Stimulated activated CD4-positive, alpha-beta T cell treated with anti-CD3 and anti-CD28 coated beads, Interleukin-1b, Interleukin-23, amount 100 ng/mL, for 48 hours (primary cell): ENCODE measurements around the gene RAC3.

Experiments
- DNase-seq: peaks from one replicate; pipeline ENCODE4 v3.0.0-alpha.2; 2020

Gene RAC3

DNA sequence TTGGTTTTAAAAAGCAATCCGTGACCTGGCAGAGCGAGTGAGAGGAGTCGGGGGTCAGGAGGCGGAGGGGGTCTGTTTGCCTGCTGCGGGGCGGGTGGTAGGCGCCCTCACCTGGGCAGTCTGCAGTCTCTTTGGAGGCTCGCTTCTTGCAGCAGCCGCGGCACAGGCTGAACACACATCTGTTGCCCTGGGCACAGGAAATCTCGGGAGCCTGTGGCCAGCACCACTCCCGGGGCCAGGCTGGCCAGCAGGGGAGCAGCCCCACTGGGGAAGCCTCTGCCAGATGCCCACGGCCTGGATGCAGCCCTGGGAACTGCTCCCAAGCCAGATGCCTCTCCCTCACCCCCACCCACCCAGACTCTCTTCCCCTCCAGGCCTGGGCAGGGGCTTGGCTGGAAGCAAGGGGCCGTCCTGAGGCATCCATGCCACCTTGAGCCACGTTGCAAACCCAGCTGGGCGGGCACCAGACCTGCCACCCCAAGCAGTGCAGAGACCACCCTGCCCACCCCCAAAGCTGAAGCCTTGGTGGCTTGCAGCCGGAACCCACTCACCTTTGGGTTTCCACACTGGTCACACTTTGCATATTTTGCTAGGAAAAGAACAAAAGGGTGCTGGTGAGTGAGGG is 26.9 kb downstream of the RAC3 start:
- DNase-seq: no peak

DNA sequence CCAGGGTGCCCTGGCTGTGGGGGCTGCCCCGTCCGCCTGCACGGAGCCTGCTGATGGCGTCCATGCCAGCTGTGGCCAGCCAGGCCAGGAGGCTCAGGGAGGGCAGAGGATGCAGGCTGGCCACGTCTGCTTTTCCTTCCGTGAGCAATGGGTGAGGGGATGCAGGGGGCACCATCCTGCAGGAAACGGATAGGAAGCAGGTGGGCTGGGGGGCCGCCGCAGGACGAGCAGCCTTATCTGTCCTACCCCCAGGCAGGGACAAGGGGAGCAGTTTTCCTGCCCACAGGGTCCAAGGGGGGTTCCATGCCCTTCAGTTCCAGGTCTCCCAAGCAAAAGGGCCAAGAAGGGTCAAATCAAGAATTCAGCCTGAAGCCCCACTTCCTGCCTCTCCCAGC is 27.4 kb downstream of the RAC3 start:
- DNase-seq: no peak

DNA sequence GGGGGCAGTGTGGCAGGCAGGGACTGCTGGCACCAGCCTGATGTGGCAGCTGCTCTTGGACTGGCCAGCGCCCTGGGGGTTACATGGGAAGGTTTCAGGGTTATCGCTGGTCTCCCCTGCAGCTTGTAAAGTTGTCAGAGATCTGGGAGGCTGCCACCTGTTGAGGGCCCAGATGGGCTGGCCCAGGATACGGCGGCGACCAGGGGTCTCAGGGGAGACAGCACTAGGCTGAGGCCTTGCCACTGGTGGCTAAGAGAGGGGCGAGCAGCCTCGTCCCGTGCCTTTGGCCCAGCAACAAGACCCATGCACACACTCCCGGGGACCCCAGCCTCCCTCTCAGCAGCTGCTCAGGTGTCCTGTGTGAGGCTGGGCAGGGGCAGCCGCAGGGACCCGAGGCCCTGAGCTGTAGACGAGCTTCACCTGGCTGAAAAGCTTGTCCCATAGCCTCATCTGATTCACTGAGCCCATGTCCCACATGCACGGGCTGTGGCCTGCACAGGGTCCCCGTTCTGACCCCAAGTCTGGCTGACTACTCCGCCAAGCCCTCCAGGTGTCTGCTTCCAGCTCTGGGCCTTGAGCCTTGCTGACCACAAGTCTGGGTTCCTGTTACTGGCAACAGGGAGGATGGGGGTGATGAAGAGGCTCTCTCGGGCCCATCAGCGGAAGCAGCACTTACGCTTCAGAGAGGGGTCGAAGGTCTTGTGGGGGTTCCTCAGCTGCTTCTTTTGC is 28.0 kb downstream of the RAC3 start:
- DNase-seq: no peak

DNA sequence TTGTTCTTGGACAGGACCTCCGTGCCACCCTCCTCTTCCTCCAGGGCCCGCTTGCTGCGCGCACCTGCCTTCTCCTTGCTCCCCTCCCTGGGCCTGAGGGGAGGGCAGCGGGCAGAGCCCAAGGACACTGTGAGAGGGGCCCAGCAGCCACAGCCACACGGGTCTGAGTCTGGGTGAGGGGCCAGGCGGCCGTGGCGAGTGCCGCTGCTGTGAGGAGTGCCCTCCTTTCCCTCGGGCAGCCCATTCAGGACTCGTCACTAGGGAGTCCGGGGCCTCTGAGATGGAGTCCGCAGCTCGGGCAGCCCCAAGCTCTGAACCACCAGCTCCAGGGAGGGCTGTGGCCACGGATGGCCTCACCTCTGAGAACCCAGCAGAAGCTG is 28.5 kb downstream of the RAC3 start:
- no peak for DNase-seq

DNA sequence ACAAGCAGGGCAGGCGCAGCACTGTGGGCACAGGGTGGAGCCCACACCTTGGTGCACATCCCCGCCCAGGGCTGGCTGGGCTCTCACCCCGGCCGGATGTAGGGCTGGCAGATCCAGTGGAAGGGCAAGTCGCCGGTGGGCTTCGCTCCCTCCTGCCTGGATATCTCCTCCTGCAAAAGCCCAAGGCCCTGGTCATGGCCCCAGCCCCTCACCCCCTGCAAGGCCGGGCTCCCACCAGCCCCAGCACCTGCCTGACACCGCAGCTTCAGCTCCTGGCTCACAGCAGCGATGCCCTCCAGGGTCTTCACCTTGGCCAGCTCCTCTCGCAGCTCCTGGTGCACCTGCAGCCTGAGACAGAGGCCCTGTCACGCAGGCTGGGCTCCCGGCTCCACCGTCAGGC is 29.1 kb downstream of the RAC3 start:
- no peak for DNase-seq

DNA sequence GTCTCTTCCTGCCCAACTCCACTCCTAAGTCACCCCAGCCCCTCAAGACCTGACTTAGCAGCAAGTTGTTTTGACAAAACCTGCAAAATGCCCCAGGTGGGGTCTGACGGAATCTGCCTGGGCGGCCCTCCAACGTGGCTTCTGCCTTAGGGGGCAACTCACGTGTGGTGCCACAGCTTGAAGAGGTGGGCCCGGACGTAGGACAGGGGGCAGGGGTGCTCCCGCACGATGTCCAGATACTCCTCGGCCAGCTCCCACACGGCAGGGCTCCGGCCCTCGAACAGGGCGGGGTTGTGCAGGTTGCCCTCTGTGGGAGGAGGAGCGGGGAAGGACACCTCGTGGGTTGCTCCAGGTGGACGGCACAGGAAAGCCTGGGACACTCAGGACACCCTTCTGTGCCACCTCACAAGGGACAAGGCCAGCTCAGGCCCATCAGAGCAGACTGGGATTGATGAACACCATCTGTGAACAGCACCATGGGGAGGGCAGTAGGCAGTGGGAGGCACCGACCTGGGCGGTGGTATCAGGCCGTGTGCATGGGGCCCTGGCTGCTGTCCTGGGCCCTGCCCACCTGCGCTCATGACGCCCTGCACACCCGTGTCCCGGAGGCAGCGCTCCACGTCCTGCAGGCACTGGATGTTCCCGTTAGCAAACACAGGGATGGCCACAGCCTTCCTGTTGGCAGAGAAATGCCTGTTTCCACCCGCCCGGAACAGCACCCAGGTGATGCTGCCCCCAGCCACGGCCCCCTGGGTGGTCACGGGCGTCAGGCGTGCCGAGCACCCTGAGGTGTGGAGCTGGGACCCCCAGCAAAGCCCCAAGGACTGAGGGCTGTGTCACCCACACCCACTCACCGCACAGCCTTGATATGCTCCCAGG is 29.8 kb downstream of the RAC3 start:
- no peak for DNase-seq

DNA sequence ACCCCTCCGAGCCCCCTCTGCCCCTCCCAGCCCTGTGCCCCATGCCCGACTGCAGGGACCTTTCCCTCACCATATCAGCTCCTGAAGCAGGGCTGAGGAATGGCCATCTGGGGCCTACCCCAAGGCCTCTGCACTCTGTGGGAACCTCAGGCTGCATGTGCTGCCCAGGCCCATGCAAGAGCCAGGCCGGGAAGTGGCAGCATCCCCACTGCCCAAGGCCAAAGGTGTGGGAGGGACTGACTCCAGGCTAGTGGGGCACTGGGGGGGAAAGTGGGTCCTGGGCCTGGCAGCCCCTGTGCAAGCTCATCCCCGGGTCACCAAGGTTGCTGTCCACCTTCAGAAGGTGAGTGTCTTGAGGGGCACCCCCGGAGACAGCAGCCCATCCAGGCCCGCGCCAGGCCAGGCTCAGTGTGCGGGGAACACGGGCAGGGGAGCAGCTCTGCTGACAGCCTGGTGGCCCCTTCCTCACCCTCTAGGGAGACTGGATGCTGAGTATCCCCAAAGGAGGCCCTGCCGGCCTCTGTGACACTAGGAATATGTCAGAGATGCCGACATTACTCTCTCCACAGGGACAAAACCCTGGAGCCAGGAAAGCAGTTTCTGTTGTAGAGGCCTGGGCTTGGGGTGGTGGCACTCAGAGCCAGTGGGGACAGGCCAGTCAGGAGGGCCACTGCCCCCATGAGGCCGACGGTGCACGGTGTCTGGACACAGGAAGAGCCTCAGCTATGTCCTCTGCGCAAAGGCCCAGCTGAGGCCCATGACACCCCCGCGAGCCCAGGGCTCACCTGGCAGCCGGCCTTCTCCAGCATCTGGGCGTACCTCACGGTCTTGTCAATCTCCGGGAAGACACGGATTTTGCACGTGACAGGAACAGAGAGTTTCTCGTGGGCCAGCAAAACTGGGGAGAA is 30.9 kb downstream of the RAC3 start:
- no peak for DNase-seq

DNA sequence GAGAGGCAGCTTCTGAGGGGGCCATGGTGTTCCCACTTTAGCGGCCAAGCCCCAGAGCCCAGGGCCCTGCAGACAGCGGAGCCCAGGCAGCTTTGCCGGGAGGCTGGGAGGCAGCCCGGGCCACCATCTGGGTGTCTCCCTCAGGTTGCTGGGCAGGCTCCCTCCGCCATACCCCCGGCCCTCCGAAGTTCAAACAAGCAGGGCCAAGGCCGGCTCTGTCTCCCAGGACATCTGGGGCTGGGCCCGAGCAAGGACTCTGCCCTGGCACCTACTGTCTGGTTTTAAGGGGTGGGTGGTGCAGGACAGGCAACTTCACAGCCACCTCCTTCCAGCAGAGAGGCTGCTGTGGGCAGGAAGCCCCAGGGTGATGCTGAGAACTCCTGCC is 31.5 kb downstream of the RAC3 start:
- DNase-seq: no peak

DNA sequence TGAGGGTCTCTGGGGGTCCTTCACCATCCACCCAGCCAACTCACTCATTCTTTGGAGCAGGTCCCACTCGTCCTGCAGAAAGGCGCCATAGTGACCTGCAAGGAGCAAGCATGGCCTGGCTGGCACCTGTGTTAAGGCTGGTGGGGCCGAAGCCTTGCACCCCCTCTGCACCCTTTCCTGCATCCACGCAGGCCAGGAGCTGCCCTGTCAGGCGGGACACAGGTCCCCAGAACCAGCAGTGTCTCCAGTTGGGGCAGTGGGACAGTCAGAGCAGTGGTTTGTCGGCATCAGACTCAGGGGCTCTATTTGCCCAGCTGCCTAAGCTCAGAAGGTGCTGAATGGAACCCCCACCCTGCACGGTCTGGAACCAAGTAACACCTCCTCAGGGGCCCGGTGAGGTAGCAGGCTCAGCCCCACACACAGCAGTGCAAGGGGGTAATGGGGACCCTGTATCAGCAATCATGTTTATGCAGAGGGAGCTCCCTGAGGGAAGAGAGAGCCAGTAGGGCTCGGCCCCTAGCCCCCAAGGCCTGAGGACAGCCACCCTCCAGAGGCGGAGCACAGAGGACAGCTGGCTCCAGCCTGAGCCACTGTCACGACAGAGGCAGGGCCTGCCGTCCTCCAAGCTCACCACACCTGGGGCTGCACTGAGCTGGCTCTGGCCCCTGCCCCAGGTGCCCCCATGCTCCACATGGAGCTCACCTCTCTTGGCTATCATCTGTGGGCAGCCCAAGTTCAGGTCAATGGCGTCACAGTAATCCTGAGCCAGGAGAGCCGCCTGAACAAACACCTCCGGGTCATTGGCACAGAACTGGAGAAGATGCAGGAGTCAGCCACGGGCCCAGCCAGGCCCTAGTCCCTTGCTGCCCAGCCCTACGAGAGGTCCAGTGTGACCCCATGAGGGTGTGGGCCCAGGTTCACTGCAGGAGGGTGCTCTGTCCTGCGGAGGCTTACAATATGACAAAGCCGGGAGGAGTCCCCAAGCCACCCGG is 32.2 kb downstream of the RAC3 start:
- no peak for DNase-seq

DNA sequence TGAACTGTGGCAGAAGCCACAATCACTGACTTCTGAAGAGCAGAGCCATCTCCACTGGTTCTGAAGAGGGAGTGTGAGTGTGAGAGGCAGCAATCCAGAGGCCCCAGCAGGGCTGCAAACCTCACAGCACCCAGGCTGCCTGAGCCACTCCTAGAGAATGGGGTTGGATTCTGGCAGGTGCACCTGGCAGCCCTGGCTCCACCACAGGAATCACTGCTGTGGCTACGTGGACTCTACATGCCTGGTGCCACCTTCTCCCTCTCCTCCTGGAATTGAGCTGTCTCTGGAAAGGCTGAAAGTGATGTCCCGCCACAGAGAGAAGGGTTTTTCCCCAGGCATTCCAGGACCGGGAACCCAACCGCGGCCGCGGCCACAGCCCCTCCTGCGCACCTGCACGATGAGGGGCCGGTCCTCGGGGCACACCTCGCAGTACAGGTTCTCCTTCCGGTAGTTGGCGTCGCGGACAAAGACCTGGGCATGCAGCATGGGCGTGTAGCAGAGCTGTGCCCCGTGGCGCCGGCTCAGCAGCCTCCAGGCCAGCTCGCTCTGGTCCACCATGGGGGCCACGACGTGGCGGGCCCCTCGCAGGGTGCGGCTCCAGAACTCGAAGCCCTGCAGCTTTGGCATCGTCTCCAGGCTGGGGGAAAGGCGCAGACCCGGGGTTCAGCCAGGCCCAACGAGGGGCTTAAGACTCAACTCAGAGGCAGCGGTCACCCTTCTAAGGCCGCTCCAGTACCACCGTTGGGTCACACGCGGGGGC is 33.1 kb downstream of the RAC3 start:
- DNase-seq: no peak

DNA sequence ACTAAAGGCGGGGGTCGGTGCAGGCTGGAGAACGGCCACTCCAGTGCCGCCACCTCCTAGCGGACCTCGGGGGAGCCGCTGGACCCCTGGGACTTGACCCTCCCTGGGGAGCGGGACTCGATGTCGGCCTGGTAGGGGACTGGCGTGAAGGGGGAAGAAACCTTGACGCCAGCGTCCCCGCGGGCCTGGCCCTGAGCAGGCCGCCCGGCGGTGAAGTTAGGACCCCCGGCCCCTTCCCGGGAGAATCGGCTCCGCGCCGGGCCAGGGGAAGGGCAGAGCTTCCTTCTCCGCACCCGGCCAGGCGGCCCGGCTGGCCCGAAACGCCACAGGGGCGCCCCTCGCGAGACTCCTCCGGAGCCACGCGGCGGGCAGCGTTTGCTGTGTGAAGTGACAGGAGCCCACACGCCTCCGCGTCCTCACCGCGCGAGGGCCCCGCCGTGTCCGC is 33.7 kb downstream of the RAC3 start:
- no peak for DNase-seq

DNA sequence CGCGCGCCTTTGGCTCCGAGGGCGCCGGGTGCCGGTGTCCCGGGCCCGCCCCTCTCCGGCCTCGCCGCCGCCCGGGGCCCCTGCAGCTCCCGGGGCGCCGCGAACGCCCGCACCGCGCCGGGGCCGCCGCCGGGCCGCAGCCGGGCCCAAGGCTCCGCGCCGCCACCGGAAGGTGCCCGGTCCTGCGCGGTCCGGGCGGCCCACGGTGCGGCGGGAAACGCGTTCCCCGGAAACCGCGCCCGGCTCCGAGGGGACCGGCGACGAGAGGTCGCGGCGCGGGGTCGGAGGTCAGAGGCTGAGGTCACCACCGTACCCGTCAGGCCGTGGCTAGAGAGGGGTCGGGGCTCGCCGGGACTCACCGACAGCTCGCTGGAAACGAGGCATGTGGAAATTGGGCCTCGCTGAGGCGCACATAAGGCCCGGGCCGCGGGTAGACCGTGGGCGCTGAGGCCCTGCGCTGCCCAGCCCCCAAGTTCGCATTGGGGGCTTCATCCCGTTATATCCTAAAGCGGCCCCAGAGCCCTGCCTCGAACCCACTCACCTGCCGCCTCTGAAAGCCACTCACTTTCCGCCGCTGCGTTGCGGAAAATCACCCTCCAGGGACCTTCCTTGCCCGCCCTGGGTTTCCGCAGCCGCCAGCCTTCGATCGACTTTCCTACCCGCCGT is 34.3 kb downstream of the RAC3 start, which contains the start of gene DUS1L:
Gene DUS1L (minus strand): TSS at position 167 of the 666 bp plus-strand sequence. CDS start 745 bp downstream, outside the sequence.
- DNase-seq: peak; percentile 70

DNA sequence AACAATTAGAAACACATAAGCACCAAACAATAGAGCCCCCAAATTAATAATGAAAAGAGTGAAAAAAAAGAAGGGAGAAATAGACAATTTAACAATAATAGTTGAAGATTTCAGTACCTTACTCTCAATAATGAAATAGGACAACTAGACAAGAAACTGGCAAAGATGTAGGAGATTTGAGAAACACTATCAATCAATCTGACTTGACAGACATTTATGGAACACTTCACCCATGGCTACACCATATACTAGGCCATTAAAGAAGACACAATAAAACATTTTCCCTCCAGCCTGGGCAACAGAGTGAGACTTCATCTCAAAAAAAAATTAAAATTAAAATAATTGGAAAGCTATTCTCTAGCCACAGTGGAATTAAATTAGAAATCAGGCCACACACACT is 39.1 kb downstream of the RAC3 start:
- DNase-seq: no peak

DNA sequence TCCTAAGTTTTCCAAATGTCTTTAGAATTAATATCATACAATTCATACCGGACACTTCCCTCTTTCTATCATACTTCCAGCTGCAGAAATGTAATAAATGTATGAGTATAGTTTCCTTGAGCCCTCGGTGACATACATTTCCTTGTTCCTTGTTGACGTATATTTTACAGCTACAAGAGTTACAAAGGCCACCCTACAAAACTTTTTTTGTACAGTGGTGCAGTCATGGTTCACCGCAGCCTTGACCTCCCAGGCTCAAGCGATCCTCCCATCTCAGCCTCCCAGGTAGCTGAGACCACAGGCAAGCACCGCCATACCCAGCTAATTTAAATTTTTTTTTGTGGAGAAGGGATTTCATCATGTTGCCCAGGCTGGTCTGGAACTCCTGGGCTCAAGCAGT is 41.3 kb downstream of the RAC3 start:
- no peak for DNase-seq

DNA sequence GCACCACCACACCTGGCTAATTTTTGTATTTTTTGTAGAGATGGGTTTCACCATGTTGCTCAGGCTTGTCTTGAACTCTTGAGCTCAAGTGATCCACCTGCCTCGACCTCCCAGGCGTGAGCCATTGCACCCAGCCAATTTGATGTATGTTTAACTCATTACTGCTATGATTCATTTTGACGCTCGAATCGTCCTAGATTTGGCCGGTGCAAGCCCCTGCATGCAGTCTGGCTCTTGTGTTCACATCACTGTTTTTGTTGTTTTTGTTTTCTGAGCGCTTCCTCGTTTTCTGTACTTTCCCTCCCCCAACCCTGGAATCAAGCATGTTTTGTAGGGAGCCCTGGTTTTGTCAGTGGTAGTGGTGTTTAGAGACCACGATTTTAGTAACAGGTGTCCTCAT is 42.0 kb downstream of the RAC3 start:
- DNase-seq: no peak

DNA sequence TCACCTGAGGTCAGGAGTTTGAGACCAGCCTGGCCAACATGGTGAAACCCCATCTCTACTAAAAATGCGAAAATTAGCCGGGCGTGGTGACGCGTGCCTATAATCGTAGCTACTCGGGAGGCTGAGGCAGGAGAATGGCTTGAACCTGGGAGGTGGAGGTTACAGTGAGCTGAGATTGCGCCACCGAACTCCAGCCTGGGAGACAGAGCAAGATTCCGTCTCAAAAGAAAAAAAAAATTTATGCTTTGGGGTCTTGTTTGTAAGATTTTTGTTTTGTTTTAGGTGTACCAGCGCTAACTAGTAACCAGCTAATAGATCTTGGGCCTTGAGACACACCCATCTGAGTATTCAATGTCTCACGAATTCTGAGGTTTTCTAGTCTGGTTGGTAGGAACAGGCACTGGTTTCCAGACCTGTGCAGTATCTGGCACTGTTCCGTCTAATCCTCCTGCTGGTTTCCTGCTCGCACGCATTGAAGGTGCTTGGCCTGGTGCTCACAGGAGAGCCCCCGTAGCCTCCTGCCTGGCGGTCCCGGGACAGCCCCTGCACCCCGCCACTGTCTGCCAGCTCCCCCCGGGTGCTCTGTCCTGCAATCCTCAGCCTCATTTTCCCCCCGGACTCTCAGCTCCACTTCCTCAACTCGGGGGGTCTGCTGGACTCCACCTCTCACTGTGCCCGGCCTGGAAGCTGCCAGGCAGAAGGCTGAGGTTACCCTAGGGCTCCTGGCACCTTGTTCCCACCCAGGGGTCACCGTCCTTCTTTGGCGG is 44.7 kb downstream of the RAC3 start:
- DNase-seq: no peak

DNA sequence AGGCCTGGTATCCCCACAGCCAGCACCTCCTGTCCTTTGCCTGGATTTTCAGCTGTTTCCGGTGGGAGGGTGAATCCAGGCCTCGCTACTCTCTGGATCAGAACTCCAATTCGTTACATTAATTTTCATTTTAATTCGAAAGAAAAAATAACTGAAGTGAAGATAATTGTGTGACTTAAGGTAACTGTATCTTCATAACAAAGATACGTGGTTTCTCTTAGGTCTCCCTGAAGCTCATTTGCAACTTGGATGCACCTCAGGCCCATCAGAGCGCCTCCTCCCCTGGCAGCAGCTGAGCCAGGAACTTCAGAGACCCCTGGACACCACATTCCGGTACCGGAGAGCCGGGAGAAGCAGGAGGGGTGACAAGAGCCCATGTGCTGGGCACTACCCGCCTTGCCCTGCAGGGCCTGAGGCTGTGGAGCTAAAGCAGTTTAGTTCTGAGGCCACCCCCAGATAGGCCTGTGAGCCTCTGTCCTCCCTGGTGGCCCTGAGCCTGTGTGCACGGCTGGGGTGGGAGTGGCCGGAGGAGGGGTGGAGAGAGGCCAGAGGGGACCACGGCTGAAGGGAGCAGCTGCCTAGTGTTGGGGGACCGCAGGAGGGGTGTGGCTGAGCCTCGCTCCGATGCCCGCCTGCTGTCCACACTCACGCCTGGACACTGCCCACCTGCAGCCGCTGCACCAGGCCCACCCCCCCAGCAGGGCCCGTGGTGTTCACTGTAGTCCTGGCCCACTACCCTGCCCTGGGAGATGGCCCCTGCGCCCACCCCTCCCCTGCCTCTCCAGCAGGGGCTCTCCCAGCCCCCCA is 45.5 kb downstream of the RAC3 start:
- no peak for DNase-seq

DNA sequence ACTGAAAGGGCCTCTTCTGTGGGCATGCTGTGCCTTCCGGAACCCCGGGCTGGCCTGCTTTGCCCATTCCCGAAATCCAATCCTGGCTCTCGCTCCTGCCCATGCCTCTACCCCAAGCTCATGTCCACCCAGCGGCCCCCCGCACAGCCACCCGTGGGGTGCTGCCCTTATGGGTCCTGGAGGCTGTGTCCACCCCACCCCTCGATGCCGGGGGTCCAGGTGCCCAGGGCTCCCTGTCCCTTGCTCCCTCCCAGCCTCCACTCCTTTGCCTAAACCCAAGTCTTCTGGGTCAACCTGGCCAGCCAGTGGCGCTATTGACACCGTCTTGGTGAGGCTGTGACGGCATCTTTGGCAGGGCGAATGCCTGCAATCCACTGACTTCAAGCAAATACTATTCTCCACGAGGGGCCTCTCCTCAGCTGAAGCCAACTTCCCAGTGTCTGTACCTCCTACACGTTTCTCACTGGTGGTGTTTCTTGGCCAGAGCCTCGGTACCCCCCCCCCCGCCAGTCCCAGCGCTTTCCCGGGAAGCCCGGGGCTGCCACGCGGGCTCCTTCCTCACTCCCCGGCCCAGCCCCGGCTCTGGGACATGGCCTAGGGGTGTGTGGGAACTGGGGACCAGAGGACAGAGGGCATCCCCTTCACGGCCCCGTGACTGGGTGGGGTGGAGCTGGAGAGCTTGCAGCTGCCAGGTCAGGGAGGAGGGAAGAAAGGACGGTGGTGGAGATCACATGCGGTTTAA is 46.3 kb downstream of the RAC3 start:
- DNase-seq: no peak
